Measurements from ENCODE around the gene CYB5B. TPM values are rescaled to one million over a fixed set of nuclear protein-coding genes. Genes with fewer than 3 reads are reported as not detected.
A peak's percentile ranks its signal among the peaks of the same experiment; 100 is the strongest.

The CYB5B gene
- polyA plus RNA-seq, 3 donors, result 32.3 to 90.4 (median 84.9) TPM

DNA sequence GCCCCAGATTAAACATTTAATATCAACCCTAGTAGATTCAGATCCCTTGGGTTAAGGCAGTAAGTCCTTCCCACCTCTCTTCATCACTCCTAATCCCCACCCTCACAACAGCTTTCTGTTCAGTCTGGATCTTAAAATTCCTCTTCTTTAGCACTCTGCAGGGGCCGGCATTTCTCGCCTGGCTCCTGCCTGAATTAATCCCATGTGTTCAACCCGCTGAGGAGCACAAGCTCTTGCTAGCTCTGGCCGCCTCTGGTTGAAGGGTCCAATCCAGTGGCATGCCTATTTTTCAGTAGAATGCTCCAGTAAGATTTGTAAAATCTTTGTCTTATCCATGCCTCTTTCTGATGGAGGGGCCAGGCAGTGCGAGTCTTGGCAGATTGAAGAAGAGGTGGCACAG is 59.2 kb downstream of the CYB5B start:
- H3K4me1 Mint-ChIP-seq, result peaks cover 11% of the 10 kb centered on the region
- H3K4me3 Mint-ChIP-seq, result peak overlapping the region in 1 of 2 donors; percentile 77
- no peak for TF ChIP-seq CTCF (IDR thresholded peaks at IDR 0.05)
- DNase-seq, result no peak
- Histone ChIP-seq H3K27me3 (ENCODE audit: control insufficient read depth in 2 of 2, insufficient read depth in 2 of 2, low read length in 2 of 2) (peaks cover 55 to 82% of the 10 kb centered on the region in 2 donors), H3K4me3 (replicated peaks in 1 of 3; ENCODE audit: low read depth in 2 of 3, low read length in 3 of 3) (no peak overlapping the region), H2AFZ (ENCODE audit: insufficient read depth, low read depth, low read length, poor library complexity, severe bottlenecking) (no peak overlapping the region), H3K36me3 (replicated peaks in 1 of 2; ENCODE audit: control insufficient read depth in 1 of 2, insufficient read depth in 2 of 2, low read length in 2 of 2) (no peaks in the 10 kb centered on the region), H3K4me2 (replicated peaks; ENCODE audit: extremely low read depth, low read length, poor library complexity, severe bottlenecking) (no peak overlapping the region), H3K4me1 (ENCODE audit: control insufficient read depth in 1 of 2, insufficient read depth in 2 of 2, low read length in 2 of 2) (no peaks in the 10 kb centered on the region), H4K20me1 (ENCODE audit: insufficient read depth, low read length) (peaks cover 5% of the 10 kb centered on the region), H3K9ac (ENCODE audit: insufficient read depth, low read length, poor library complexity, severe bottlenecking) (no peak overlapping the region), H3K27ac (ENCODE audit: low read depth in 1 of 2, low read length in 2 of 2) (no peak overlapping the region), H3K79me2 (ENCODE audit: insufficient read depth, low read length) (no peaks in the 10 kb centered on the region), H3K9me3 (replicated peaks in 1 of 2; ENCODE audit: control insufficient read depth in 1 of 2, insufficient read depth in 1 of 2, low read length in 2 of 2) (no peaks in the 10 kb centered on the region)
- WGBS (ENCODE audit: insufficient coverage), result 94% methylated on average over 2 of the region's 5 CpGs
- H3K9me3 Mint-ChIP-seq, result peaks cover 0 to 8% (median 0%) of the 10 kb centered on the region in 7 donors
- peaks cover 78 to 90% (median 79%) of the 10 kb centered on the region in 3 donors for H3K27me3 Mint-ChIP-seq (ENCODE audit: low read depth in 3 of 3)
- no peak overlapping the region for H3K27ac Mint-ChIP-seq
- intact Hi-C loops (cut with micrococcal nuclease), result no loop called here
- H3K36me3 Mint-ChIP-seq, result peaks cover 0 to 9% of the 10 kb centered on the region in 2 donors

- Mint-ChIP-seq H3K9me3 (peaks cover 0 to 4% (median 0%) of the 10 kb centered on the region in 7 donors), H3K4me1 (peaks cover 11% of the 10 kb centered on the region), H3K36me3 (peaks cover 0 to 5% of the 10 kb centered on the region in 2 donors), H3K27ac (peak overlapping the region in 1 of 7 donors; percentile 42), H3K4me3 (peak overlapping the region in 1 of 2 donors; percentile 67), H3K27me3 (ENCODE audit: low read depth in 3 of 3) (peaks cover 68 to 78% (median 70%) of the 10 kb centered on the region in 3 donors)
- Histone ChIP-seq H3K36me3 (replicated peaks in 1 of 2; ENCODE audit: control insufficient read depth in 1 of 2, insufficient read depth in 2 of 2, low read length in 2 of 2) (no peaks in the 10 kb centered on the region), H3K79me2 (ENCODE audit: insufficient read depth, low read length) (no peaks in the 10 kb centered on the region), H3K4me1 (ENCODE audit: control insufficient read depth in 1 of 2, insufficient read depth in 2 of 2, low read length in 2 of 2) (no peaks in the 10 kb centered on the region), H3K9ac (ENCODE audit: insufficient read depth, low read length, poor library complexity, severe bottlenecking) (no peak overlapping the region), H3K9me3 (replicated peaks in 1 of 2; ENCODE audit: control insufficient read depth in 1 of 2, insufficient read depth in 1 of 2, low read length in 2 of 2) (no peaks in the 10 kb centered on the region), H3K4me3 (replicated peaks in 1 of 3; ENCODE audit: low read depth in 2 of 3, low read length in 3 of 3) (no peak overlapping the region), H3K27ac (ENCODE audit: low read depth in 1 of 2, low read length in 2 of 2) (no peak overlapping the region), H3K4me2 (replicated peaks; ENCODE audit: extremely low read depth, low read length, poor library complexity, severe bottlenecking) (no peak overlapping the region), H3K27me3 (ENCODE audit: control insufficient read depth in 2 of 2, insufficient read depth in 2 of 2, low read length in 2 of 2) (peaks cover 39 to 65% of the 10 kb centered on the region in 2 donors), H4K20me1 (ENCODE audit: insufficient read depth, low read length) (peaks cover 5% of the 10 kb centered on the region), H2AFZ (ENCODE audit: insufficient read depth, low read depth, low read length, poor library complexity, severe bottlenecking) (no peak overlapping the region)
- DNase-seq, result no peak
- intact Hi-C loops (cut with micrococcal nuclease), result no loop called here
- no peak for TF ChIP-seq CTCF (IDR thresholded peaks at IDR 0.05)
- WGBS (ENCODE audit: insufficient coverage), result no CpG with 5 or more reads among the region's 2 CpGs
Observed at GRCh38 chr16:69485361-69485760, 60.9 kb downstream of the CYB5B start.
